Stimulated activated CD4-positive, alpha-beta T cell treated with anti-CD3 and anti-CD28 coated beads, Interleukin-12 subunit alpha, Interleukin-12 subunit beta, amount 100 ng/mL, for 24 hours (primary cell): ENCODE data around the gene SCMH1.
"Not testable (repeated sequence)": the region's sequence is repeated elsewhere in the genome, so short reads cannot be mapped to it uniquely, and the experiment has no call there.

Experiments
- DNase-seq, 2 experiments: peaks; one replicate each; pipeline ENCODE4 v3.0.0-alpha.2; 2020; ENCODE audit warnings: low read depth in 2 of 2

Gene SCMH1

DNA sequence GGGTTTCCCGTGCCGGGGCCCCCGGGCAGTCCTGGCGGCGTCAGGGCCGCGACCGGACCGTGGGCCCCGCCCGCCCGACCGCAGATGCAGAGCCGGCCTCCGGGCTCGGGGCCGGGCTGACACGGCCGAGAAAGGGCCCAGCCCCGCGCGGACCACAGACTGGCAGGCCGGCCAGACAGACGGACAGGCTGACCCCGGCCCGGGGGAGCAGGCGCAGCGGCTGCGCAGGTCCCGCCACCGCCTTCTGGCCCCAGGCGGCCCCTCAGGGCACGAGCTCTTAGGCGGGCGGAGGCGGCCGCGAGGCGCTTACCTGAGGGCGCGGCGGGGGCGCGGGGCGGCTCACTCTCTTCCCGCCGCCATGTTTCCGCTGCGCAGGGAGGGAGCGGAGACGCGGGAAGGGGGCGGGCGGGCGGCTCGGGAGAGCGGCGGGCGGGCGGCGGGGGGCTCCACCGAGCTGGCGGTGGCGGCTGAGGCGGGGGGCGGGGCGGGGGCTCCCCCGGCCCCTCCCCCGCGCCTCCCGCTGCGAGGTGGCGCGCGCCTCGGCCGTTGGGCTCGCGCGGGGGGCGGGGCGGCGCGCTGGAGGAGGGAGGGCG is at the start of gene SCMH1:
TSS of gene SCMH1 (minus strand) at position 558 of the 593 bp plus-strand sequence. CDS start 56,173 bp downstream, outside the sequence.
- DNase-seq: peak; percentile 11 to 24

DNA sequence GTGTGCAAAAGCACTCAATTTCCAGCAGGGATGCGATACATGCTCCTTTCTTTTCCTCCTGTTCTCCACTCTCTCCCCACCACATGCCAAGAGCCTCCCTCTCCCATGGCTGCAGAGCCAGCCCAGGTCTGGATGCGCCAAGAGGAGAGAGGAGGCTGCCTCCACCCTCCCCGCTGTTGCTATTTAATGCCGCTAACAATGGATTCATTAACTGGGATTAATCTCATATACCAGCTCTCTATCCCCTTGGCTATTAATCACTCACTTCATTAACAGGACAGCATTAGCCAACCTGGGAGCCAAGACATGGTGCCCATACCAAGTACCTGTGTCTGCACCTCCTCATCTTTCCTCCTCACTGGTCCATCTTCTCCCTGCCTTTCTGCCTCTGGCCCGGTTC is 49.1 kb upstream of the SCMH1 start:
- DNase-seq: no peak

DNA sequence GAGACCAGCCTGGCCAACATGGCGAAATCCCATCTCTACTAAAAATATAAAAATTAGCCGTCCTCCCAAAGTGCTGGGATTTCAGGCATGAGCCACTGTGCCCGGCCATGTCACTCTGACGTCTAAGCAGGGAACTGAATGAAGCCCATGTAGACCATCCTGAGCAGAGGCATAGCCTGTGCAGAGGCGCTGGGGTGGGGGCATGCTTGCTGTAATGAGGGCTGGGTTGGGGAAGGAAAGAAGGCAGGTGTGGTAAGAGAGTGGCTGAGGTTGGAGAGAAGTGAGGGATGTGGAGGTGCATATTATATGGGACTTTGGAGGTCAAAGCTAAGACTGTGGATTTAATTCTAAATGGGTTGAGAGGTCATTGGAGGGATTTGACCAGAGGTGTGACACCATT is 47.1 kb upstream of the SCMH1 start:
- no peak for DNase-seq

DNA sequence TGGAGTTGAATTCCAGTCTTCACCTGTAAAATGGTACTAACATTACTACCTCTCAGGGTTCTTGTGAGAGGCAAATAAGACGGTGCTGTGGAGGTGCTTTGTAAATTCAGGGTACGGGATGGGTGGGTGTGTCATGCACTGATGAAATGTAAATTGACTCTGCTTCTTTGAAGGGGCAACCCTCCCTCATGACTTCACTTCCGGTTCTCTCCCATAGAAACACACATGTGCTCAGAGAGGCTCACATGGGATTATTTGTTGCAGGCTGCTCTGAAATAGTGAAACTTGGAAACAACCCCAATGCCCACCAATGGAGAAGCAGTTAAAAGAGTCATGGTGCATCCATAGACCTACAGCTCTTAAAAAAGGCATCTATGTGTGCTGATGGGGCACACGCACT is 44.9 kb upstream of the SCMH1 start:
- no peak for DNase-seq

DNA sequence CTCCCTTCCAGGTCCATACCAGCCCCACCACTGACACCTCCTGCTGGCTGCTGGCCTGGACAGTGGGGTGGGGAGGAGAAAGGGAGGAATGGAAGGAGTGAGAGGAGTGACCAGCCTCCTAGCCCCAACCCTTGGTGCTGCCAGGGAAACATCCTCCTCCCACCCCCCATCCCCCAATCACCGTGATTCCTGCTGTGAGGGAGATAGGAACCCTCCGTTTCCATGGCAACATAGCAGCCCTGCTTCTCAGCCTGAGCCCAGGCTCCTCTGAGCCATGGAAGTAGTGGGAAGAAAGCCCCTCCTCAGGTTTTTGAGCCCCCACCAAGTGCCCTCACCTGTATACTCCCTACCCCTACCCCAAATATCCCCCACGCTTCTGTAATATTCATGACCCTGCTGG is 44.4 kb upstream of the SCMH1 start:
- DNase-seq: no peak

DNA sequence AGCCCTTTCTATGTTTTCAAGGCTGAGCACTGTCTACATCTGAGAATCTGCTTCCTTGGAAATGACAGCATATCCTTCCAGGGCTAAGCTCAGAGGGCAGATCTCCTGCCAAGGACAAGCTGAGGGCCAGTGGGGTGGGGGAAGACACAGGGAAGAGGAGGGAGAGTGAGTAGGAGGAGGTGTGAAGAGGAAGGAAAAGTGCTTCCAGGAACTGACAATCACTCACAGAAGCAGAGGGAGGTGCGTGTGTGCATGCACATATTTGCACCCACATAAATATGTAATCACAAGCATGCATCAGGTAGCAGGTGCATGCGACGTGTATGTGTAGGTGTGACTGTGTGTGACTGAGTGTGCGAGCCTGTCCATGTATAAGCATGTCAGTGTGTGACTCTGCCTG is 43.7 kb upstream of the SCMH1 start:
- DNase-seq: no peak

DNA sequence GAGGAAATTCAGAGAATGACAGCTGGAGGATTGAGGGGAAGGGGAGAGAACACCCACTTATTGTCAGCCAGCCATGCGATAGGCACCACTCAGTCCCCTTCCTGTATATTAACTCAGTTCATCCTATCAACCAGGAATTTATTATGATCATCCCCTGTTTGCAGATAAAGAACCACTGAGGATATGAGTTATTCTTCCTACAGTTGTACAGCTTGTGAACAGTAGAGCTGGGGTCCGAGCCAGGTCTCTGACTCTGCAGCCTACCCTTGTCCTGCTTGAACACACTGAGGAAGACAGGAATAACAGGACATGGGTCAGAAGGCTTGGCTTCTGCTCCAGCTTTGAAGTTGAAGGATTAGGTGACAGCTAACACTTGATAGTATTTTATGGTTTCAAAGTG is 42.0 kb upstream of the SCMH1 start:
- no peak for DNase-seq

DNA sequence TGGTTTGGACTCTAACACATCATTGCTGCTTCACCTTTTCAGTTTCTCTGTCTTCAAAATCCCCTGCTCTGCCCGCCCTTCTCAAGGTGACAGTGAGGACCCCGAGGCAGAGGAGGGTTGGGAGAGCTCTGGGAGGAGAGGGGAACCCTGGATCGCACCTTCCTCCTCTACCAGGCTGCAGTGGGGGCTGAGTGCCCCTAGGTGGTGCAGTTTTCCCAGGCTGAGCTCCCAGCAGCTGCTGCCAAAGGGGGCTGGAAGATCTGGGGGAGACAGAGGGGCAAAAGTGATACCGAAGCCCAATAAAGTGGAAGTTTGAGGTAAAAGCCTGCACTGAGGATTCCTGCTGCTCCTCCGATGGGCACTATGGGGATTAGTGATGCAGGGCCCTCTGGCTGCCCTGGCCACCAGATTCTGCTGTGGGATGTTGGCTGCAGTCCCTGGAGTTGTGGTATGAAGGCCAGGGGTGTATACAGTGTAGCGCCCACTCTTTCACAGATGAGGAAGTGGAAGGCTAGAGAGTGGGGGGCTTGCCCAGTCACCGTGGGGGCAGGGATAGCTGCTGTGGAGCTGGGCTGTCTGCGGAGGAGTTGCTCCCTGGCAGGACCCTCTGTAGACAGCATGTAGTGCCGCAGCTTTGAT is 40.7 kb upstream of the SCMH1 start:
- DNase-seq: peak in 1 of 2 experiments; percentile 19

DNA sequence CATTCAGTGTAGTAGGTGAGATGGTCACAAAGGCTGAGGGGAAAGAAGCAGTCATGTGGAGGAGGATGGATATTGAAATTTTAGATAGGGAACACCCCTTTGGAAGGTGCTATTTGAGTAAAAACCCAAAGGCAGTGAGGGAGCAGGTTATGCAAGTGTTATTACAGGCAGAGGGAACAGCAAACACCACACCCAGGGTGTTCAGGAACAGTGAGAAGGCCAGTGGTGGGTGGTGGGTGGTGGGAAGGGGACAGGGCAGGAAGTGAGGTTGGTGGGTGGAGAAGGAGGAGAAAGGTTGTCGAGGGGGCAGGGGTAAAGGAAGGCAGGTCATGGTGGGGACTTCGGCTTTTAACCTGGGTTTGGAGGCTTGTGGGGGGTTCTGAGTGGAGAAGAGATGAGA is 39.2 kb upstream of the SCMH1 start:
- DNase-seq: no peak

DNA sequence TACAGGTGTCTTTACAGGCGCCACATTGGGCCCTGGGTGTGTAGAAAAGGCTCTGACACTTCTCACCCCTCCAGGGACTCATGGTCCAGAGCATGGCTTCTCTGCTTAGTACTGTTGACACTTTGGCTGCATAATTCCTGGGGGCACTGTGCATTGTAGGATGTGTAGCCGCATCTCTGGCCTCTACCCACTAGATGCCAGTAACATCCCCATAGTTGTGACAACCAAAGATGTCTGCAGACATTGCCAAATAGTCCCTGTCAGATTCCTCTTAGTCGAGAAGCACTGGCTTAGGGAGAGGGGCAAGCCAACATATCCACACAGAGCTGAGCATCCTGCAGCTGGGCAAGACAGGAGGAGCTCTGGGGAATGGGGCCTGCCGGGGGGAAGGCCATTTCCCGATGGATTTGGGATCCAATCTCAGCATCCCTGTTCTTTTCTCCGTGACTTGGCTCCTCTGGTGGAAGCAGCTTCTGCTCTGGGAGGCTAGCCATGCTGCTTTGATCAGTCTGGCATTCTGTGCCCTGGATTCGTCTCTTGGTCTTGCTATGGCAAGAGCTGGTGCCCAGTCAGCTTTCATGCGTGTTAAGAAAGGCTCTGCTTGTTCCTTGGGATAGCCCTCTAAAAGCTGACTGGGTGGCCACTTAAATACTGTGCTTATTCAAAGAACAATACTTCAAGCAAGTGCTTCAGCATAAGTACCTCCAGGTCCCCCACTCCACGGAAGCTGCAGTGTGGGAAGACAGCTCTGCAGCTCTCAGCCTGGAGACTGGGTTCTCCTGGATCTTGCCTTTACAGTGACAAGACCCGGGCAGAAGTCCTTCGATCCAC is 38.3 kb upstream of the SCMH1 start:
- no peak for DNase-seq

DNA sequence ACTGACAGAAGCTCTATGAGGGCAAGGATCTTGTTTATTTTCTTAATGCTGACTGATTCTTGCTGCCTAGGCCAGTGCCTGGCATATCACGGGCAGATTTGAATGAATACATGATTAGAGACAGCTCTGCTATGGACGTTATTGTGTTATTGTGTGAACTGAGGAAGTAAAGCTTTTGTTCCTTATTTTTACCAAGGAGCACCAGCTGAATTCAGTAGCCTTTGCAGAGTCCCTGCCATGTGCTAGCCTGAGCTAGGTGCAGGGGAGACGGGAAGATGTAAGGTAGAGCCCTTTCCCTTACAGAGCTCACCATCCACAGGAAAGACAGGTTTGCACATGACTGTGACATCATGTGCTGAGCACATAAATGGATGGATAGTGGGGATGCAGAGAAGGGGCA is 36.0 kb upstream of the SCMH1 start:
- no peak for DNase-seq

DNA sequence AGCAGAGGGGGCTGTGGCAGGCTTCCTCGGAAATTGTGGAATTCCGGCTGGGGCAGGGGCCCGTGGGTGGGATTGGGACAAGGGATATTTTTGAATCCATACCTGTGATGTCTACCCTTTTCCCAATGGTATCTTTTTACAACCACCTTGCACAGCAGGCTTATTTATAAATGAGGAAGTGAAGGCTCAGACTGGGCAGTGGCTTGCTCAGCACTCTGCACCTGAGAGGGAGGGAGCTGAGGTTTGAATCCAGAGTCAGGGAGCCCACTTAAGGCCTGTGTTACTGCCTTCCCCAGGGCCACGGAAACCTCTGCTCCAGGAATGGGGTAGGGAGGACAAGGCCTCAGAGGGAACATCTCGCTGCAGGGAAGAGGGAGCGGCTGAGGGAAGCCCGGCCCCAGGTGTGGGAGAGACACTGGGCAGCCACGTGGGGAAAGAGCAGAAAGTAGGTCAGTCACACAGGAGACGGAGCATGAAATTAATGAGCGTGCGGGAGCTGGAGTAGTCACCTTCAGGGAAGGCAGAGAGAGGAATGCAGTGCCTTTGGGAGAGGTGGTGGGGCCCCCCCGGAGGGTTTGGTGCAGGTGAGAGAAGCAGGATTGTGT is 35.4 kb upstream of the SCMH1 start:
- DNase-seq: no peak

DNA sequence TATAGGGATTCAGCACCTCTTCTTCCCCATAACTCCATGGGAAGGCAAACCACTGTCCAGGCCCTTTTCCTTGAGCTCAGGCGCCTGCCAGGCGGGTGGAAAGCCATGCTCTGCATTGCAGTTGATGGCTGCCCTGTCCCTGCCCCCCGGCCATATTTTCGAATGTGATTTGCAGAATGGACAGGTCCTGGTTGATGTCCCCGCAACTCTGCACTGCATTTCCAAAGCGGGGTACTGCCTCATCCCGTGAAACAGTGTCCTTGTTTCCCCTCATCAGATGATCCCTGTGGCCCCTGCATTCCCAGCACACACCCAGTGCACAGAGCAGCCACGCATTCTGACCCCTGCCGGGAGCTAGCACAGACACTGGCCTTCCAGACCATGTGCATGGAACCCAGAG is 33.7 kb upstream of the SCMH1 start:
- no peak for DNase-seq

DNA sequence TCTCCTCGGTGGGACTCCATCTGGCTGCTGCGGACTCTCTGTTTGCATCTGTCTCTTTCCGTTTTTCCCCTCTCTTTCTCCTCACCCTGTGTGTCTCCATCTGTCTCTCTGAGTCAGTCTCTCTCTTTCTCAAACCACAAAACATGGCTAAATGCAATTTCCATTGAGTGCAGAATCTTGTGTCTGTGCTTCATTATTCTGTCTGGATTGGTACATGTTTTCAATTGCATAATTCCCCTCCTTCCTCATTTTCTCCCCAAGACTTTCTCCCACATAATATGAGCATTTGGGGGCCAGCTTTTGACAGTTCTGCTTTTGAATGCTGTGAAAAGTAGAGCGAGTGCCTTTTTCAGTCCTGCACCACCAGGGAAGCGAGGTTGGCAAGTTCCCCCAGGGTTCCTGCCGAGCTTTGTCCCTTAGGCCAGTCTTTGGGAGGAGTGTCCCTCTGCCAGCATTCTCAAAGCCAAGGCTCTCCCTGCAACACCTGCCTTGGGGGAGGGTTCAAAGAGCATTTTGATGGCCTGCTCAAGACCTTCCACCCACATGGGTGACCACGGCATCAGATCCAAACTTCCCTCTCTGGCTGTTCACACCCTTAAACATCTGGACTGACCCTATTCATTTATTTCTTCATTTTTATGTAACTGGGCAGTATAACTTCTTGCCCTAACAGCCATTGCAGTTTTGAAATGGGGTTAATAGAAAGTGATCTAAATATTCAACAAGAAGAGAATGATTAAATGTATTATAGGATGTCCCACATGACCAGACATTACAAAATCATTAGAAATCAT is 32.8 kb upstream of the SCMH1 start:
- DNase-seq: no peak

DNA sequence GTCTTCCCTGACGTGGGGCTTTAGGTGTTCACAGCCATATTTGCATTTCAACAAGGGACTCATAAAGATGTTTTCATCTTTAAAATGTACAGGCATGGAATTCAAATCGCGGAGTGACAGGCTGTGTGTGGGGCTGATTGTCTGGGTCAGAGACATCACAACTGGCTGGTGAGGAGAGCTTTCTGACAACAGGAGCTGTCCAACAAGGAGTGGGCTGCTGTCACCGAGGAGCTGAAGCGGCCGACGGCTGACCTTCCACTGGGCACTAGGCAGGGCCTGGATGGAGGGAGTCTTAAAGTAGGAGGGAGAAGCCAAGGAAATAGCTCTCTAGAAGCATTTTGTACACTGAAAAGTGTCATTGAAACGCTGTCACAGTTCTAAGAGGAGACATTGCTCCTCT is 30.5 kb upstream of the SCMH1 start:
- DNase-seq: no peak

DNA sequence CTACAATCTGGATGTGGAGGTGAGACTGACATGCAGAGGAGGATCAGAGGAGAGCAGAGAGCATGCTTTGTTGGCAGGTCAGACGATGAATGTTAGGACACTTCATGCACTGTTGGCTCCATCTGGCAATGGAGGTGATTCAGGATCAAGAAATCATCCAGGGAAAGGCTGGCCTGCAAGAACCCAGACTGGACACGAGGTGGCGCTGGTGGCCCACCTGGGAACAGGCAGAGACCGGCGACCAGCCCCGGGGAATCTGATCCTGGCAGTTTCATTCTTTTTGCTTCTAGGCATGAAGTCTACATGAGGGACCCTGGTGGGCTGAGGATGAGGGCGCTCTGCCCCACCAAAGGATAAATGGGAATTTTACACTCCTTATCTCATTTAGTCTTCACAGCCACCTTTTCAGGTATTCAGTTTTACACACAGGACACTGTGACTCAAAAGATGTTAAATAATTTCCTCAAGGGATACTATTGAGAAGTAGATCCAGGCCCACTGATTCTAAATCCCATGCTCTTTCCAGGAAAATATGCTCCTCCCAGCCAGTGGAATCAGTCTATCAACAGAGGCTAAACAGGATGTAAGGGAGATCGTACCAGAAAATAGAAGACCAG is 26.2 kb upstream of the SCMH1 start:
- DNase-seq: peak; percentile 39 to 61

DNA sequence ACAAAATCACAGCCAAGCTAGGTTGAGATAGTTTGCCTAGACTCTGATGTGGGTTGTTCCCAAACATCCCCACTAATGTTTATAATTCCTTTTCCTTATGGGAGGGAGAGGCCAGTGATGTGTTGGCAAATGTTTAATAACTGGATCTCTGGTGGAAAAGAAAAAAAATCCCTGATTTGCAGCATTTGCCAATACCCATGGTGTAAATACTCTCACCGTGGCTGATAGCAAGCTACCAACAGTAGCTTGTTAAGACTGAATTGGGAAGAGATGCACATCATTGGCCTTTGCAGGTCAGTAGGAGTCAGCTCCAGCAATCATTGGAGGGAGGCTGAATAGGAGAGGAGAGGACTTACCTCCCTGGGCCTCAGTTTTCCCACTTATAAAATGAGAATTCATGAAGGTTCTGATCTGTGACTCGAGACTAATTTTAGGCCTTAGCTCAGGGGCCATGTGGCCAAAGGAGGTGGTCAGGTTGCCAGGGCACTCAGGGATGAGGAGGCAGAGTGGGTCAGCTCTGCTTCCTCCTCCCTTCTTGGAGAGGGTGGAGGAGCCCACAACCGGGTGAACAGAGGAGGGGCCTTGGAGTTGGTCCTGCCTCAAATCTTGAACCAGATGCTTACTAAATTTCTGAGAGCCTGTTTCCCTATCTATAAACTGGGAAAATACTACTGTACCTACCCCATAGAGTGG is 20.0 kb upstream of the SCMH1 start:
- no peak for DNase-seq

DNA sequence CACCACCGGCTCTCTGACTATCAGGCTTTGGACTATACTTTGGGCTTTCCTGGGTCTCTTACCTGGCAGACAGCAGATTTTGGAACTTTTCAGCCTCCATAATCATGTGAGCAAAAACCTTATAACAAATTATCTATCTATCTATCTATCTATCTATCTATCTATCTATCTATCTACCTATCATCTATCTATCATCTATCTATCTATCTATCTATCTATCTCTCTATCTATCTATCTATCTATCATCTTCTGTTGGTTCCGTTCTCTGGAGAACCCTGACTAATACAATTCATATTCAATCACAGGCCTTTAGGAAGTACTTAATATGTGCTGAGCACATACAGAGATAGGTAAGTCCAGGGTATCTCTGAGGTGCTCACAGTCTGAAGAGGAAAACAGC is 18.7 kb upstream of the SCMH1 start:
- no peak for DNase-seq

DNA sequence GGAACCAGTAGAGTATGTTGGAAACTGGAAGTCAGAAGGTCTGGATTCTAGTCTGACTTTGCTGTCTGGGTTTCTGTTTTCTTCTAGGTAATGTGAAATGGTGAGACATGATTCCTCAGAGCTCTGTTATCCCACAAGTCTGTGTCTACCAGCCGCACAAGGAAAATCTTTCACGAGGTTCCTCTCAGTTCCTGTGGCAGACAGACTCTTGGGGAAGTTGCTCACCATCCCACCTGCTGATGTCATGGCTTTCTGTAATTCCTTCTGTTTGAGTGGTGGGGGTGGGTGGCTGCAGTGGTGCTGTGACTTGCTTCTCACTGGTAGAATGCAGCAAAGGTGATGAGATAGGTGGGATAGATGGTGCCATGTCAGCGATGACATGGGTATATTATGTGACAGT is 17.1 kb upstream of the SCMH1 start:
- no peak for DNase-seq

DNA sequence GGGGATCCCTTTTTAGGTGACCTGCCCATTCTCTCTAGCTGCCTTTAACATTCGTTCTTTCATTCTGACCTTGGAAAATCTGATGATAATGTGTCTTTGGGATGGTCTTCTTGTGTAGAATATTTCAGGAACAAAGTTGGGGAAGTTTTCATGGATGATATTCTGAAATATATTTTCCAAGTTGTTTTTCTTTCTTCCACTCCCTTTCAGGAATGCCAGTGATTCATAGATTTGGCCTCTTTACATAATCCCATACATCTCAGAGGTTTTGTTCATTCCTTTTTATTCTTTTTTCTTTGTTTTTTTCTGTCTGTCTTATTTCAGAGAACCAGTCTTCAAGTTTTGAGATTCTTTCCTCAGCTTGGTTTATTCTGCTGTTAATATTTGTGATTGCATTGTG is 13.9 kb upstream of the SCMH1 start:
- DNase-seq: no peak

DNA sequence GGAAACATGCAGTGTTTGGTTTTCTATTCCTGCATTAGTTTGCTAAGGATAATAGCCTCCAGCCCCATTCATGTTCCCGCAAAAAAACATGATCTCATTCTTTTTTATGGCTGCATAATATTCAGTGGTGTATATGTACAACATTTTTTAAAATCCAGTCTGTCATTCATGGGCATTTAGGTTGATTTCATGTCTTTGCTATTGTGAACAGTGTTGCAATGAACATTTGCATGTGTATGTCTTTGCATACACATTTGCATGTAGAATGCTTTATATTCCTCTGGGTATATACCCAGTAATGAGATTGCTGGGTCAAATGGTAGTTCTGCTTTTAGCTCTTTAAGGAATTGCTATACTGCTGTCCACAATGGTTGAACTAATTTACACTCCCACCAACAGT is 9.0 kb upstream of the SCMH1 start:
- not testable (repeated sequence) for DNase-seq
